ENCODE measurements around the gene VASH2. TPM values are rescaled to one million over a fixed set of nuclear protein-coding genes. Genes with fewer than 3 reads are reported as not detected.

VASH2 gene
- polyA plus RNA-seq, 1 donor from 2014 or later: 65.2 TPM

- peaks cover 3% of the 10 kb centered on the region for H3F3A ChIP-seq (ENCODE audit: insufficient read depth, low read length, poor library complexity, severe bottlenecking)
- H3K9ac ChIP-seq (ENCODE audit: low read length): no peak overlapping the region
- H3K9me2 ChIP-seq (ENCODE audit: insufficient read depth, low read length): no peaks in the 10 kb centered on the region
- H3K79me2 ChIP-seq (replicated peaks; ENCODE audit: insufficient read depth, low read length): peaks cover 22% of the 10 kb centered on the region
- TF ChIP-seq CTCF (IDR thresholded peaks at IDR 0.05; ENCODE audit: poor library complexity, severe bottlenecking) (no peak), EP300 (conservative IDR thresholded peaks at IDR 0.05; ENCODE audit: poor library complexity, severe bottlenecking) (no peak), POLR2AphosphoS5 (IDR thresholded peaks at IDR 0.05) (no peak), MXI1 (conservative IDR thresholded peaks at IDR 0.05; ENCODE audit: poor library complexity, severe bottlenecking) (no peak), RAD21 (conservative IDR thresholded peaks at IDR 0.05) (no peak), REST (IDR thresholded peaks at IDR 0.05; ENCODE audit: borderline replicate concordance) (no peak)
- no peak overlapping the region for H3K27ac ChIP-seq (ENCODE audit: low read length)
- no peaks in the 10 kb centered on the region for H4K20me1 ChIP-seq (ENCODE audit: insufficient read depth)
- peak overlapping the region; percentile 94 for H3K4me3 ChIP-seq (ENCODE audit: low read length)
- H3K36me3 ChIP-seq (ENCODE audit: insufficient read depth, low read length): peaks cover 12% of the 10 kb centered on the region
- H3K27me3 ChIP-seq (ENCODE audit: insufficient read depth, low read depth, low read length): peaks cover 5% of the 10 kb centered on the region
- H3K9me3 ChIP-seq (ENCODE audit: low read length): no peaks in the 10 kb centered on the region
- no peak overlapping the region for H2AFZ ChIP-seq (ENCODE audit: low read depth, low read length)
- H3K4me2 ChIP-seq (ENCODE audit: low read length): no peak overlapping the region
These were observed 2.3 kb downstream of the VASH2 start for GRCh38 chr1:212952641-212952976.

- TF ChIP-seq POLR2AphosphoS5 (IDR thresholded peaks at IDR 0.05) (no peak), TAF1 (IDR thresholded peaks at IDR 0.05; ENCODE audit: low read depth) (no peak), EZH2 (IDR thresholded peaks at IDR 0.05; ENCODE audit: borderline replicate concordance, insufficient read depth, low read length, poor library complexity, severe bottlenecking) (no peak), EP300 (conservative IDR thresholded peaks at IDR 0.05; ENCODE audit: poor library complexity, severe bottlenecking) (no peak), REST (IDR thresholded peaks at IDR 0.05; ENCODE audit: borderline replicate concordance) (no peak), MXI1 (conservative IDR thresholded peaks at IDR 0.05; ENCODE audit: poor library complexity, severe bottlenecking) (no peak), SMC3 (conservative IDR thresholded peaks at IDR 0.05; ENCODE audit: poor library complexity) (no peak), RAD21 (conservative IDR thresholded peaks at IDR 0.05) (no peak), CTCF (IDR thresholded peaks at IDR 0.05; ENCODE audit: poor library complexity, severe bottlenecking) (no peak)
- peaks cover 12% of the 10 kb centered on the region for H3K36me3 ChIP-seq (ENCODE audit: insufficient read depth, low read length)
- no peak overlapping the region for H3K4me2 ChIP-seq (ENCODE audit: low read length)
- no peak overlapping the region for H3K9ac ChIP-seq (ENCODE audit: low read length)
- no peaks in the 10 kb centered on the region for H3K9me2 ChIP-seq (ENCODE audit: insufficient read depth, low read length)
- peaks cover 22% of the 10 kb centered on the region for H3K79me2 ChIP-seq (replicated peaks; ENCODE audit: insufficient read depth, low read length)
- no peaks in the 10 kb centered on the region for H4K20me1 ChIP-seq (ENCODE audit: insufficient read depth)
- H3F3A ChIP-seq (ENCODE audit: insufficient read depth, low read length, poor library complexity, severe bottlenecking): peaks cover 3% of the 10 kb centered on the region
- peaks cover 5% of the 10 kb centered on the region for H3K27me3 ChIP-seq (ENCODE audit: insufficient read depth, low read depth, low read length)
- H3K27ac ChIP-seq (ENCODE audit: low read length): no peak overlapping the region
- H3K4me3 ChIP-seq (ENCODE audit: low read length): peak overlapping the region; percentile 94
- H3K9me3 ChIP-seq (ENCODE audit: low read length): no peaks in the 10 kb centered on the region
- no peak overlapping the region for H2AFZ ChIP-seq (ENCODE audit: low read depth, low read length)
These were observed 3.0 kb downstream of the VASH2 start for GRCh38 chr1:212953321-212953720.
